ENCODE results near the gene NDUFA13.

The NDUFA13 gene

DNA sequence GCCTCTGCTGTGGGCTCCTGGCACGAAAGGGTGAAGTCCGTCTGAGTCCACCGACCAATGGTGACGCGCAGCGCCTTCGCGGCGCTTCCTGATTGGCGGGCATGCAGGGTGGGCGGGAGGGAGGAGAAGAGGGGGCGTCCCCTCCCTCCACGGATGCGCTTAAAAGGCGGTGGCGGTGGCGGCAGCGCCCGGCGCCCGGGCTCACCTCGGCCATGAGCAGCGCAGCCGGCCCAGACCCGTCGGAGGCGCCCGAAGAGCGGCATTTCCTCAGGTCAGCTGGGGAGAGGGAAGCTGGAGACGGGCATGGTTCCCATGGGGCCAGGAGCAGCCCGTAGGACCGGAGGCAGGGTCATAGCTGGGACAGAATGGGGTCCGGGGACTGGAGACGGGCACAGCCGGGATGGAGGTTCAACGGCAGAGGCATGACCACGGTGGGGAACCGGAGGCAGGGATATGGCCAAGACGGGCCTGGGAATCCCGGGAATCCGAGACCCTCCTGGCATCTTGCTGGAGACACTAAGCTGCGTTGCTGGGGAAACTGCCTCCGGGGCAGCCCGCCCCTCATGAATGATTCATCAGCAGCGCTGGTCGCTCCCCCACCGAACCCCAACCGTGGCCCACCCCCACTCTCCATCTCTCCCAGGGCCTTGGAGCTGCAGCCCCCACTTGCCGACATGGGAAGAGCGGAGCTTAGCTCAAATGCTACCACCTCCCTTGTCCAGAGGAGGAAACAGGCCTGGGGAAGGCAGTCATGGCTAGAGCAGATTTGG is 12.9 kb downstream of the NDUFA13 start, which contains the start of gene YJEFN3:
YJEFN3 (plus strand) TSS at position 191 of the 770 bp plus-strand sequence; CDS start at position 213, 22 bp downstream.
- Histone ChIP-seq H3K9ac (ENCODE audit: low read length) (no peak within 1 kb of the TSS), H3K27ac (ENCODE audit: low read depth, low read length, poor library complexity, severe bottlenecking) (peak within 1 kb of the TSS; percentile 14), H3K79me2 (ENCODE audit: insufficient read depth, low read length) (no peaks in the 10 kb centered on the region), H2AFZ (ENCODE audit: low read length) (no peak within 1 kb of the TSS), H3K4me2 (ENCODE audit: low read length) (no peak within 1 kb of the TSS), H3K4me1 (ENCODE audit: insufficient read depth, low read length, severe bottlenecking) (peaks cover 41% of the 10 kb centered on the region), H3K36me3 (ENCODE audit: insufficient read depth, low read length) (peaks cover 40% of the 10 kb centered on the region), H3K4me3 (ENCODE audit: low read depth, low read length, poor library complexity, severe bottlenecking) (no peak within 1 kb of the TSS), H3K27me3 (ENCODE audit: insufficient read depth, low read length) (no peaks in the 10 kb centered on the region), H3K9me3 (ENCODE audit: low read length) (no peaks in the 10 kb centered on the region), H3K9me2 (ENCODE audit: low read depth, low read length) (no peaks in the 10 kb centered on the region), H4K20me1 (ENCODE audit: insufficient read depth, low read length) (no peaks in the 10 kb centered on the region), H3F3A (ENCODE audit: insufficient read depth, low read length) (no peaks in the 10 kb centered on the region; the same call in 1 of the 2 replicates)
- TF ChIP-seq EZH2 (IDR thresholded peaks at IDR 0.05; ENCODE audit: borderline replicate concordance, low read length): no peak

DNA sequence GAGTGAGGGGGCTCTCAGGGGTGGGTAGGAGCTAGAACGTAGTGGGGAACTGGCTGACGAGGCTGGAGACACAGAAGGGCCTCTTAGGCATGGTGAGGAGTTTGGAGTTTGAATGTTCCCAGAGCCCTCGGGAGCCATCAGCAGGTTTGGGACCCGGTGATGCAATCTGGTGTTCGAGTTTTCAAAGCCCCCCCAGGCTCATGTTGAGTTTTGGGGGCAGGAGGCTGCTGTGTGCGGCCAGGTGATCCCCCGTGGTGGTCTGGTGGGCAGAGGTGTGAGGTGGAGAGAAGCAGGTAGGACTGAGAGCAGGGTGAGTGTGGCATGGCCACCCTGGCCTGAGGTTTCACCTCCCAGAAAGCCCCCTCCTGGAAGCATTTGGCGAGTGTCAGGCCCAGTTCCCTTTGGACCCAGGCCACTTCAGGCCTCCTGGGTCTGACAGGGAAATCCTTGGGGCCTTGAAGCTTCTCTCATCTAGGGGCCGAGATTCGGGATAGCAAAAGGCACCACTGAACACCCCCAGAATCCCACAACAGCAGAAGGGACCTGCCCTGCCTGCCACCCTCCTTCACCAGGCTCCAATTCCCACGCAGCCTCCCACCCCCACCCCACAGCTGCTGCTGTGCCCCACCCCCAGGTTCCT is 13.9 kb downstream of the NDUFA13 start:
- Histone ChIP-seq H3K4me3 (ENCODE audit: low read depth, low read length, poor library complexity, severe bottlenecking) (no peak overlapping the region), H3K79me2 (ENCODE audit: insufficient read depth, low read length) (no peaks in the 10 kb centered on the region), H3K4me2 (ENCODE audit: low read length) (no peak overlapping the region), H3K27ac (ENCODE audit: low read depth, low read length, poor library complexity, severe bottlenecking) (peak overlapping the region; percentile 14), H3K9me3 (ENCODE audit: low read length) (no peaks in the 10 kb centered on the region), H3K4me1 (ENCODE audit: insufficient read depth, low read length, severe bottlenecking) (peaks cover 31% of the 10 kb centered on the region), H3K27me3 (ENCODE audit: insufficient read depth, low read length) (no peaks in the 10 kb centered on the region), H3K9ac (ENCODE audit: low read length) (no peak overlapping the region), H4K20me1 (ENCODE audit: insufficient read depth, low read length) (no peaks in the 10 kb centered on the region), H2AFZ (ENCODE audit: low read length) (no peak overlapping the region), H3F3A (ENCODE audit: insufficient read depth, low read length) (no peaks in the 10 kb centered on the region; the same call in 1 of the 2 replicates), H3K36me3 (ENCODE audit: insufficient read depth, low read length) (peaks cover 40% of the 10 kb centered on the region), H3K9me2 (ENCODE audit: low read depth, low read length) (no peaks in the 10 kb centered on the region)
- TF ChIP-seq EZH2 (IDR thresholded peaks at IDR 0.05; ENCODE audit: borderline replicate concordance, low read length): no peak
- TF ChIP-seq, protein P1, sequence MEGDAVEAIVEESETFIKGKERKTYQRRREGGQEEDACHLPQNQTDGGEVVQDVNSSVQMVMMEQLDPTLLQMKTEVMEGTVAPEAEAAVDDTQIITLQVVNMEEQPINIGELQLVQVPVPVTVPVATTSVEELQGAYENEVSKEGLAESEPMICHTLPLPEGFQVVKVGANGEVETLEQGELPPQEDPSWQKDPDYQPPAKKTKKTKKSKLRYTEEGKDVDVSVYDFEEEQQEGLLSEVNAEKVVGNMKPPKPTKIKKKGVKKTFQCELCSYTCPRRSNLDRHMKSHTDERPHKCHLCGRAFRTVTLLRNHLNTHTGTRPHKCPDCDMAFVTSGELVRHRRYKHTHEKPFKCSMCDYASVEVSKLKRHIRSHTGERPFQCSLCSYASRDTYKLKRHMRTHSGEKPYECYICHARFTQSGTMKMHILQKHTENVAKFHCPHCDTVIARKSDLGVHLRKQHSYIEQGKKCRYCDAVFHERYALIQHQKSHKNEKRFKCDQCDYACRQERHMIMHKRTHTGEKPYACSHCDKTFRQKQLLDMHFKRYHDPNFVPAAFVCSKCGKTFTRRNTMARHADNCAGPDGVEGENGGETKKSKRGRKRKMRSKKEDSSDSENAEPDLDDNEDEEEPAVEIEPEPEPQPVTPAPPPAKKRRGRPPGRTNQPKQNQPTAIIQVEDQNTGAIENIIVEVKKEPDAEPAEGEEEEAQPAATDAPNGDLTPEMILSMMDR (IDR thresholded peaks at IDR 0.05; ENCODE audit: low read length): no peak

DNA sequence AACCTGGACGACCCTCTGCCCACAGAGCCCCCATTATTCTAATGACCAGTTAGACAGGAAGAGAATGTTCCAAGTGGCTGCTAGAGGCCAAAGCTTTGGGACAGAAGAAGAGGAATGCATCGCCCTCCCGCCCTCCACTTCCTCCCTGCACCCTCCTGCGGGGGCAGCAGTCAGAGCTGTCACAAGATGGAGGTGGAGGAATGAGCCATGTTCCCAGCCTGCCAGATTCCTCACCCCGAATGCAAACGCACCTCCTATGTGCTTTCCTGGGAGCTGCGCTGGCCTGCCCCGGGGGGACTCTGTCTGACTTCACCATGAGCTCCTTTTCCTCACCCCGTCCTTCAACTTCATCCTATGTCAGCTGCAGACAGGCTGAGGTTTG is 14.4 kb downstream of the NDUFA13 start:
- TF ChIP-seq, protein P1 (IDR thresholded peaks at IDR 0.05; ENCODE audit: low read length): no peak
- TF ChIP-seq EZH2 (IDR thresholded peaks at IDR 0.05; ENCODE audit: borderline replicate concordance, low read length): no peak
- no peak overlapping the region for H3K9ac ChIP-seq (ENCODE audit: low read length)
- H3K27me3 ChIP-seq (ENCODE audit: insufficient read depth, low read length): no peaks in the 10 kb centered on the region
- no peaks in the 10 kb centered on the region for H4K20me1 ChIP-seq (ENCODE audit: insufficient read depth, low read length)
- no peak overlapping the region for H3K4me3 ChIP-seq (ENCODE audit: low read depth, low read length, poor library complexity, severe bottlenecking)
- peaks cover 38% of the 10 kb centered on the region for H3K36me3 ChIP-seq (ENCODE audit: insufficient read depth, low read length)
- H3K4me2 ChIP-seq (ENCODE audit: low read length): no peak overlapping the region
- H3K4me1 ChIP-seq (ENCODE audit: insufficient read depth, low read length, severe bottlenecking): peaks cover 26% of the 10 kb centered on the region
- H3K27ac ChIP-seq (ENCODE audit: low read depth, low read length, poor library complexity, severe bottlenecking): no peak overlapping the region
- H3K9me3 ChIP-seq (ENCODE audit: low read length): no peaks in the 10 kb centered on the region
- H3F3A ChIP-seq (ENCODE audit: insufficient read depth, low read length): no peaks in the 10 kb centered on the region; the same call in 1 of the 2 replicates
- H3K9me2 ChIP-seq (ENCODE audit: low read depth, low read length): no peaks in the 10 kb centered on the region
- no peak overlapping the region for H2AFZ ChIP-seq (ENCODE audit: low read length)
- H3K79me2 ChIP-seq (ENCODE audit: insufficient read depth, low read length): no peaks in the 10 kb centered on the region
